ENCODE data around the gene PYROXD2. TPM values are rescaled to one million over a fixed set of nuclear protein-coding genes. Genes with fewer than 3 reads are reported as not detected.

The PYROXD2 gene
- total and polyA plus RNA-seq, 10 of the 15 experiments (the other 5 are each of a cell fraction or from before 2014, with no cell fraction given) = 4.8 to 15.8 (median 11.1) TPM

DNA sequence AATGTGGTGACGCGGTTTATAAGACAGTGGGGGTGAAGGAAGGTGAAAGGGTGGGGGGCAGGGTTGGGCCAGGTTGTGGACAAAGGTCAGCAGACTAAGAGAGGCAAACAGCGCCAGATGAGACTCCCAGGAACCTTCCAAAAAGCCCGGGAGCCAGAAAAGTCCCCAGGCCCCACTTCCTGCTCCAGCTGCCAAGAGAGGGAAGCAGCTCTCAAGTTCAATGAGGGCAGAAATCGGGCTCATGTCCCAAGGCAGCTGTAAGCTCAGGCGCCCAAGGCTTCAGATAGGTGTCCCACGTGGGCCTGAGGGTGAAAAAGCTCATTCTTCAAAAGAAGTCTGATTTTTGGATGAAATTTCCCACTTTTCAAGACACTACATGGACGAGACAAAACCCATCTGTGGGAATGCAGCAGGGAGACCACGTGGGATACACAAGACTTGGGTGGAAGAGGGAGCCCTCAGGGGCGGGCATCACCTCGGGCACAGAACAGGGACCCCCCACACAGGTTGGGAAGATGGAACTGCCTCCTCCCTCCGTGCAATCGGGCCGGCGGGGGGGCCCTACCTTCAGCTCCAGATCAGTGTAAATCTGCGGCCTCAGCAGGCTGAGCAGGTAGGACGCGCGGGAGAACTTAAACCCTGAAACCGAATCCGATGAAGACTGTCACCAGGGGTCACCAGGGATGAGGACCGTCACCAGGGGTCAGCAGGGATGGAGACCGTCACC is 7.8 kb downstream of the PYROXD2 start:
- BruUV-seq (replicated peaks) = no TSS peak
- intact Hi-C loops (cut with micrococcal nuclease; ENCODE audit: unreplicated experiment) (no loop called here), in situ Hi-C loops (cut with MboI) (no loop called here)
- ATAC-seq (no peak), DNase-seq (ENCODE audit: low read depth, low spot score) (no peak), FAIRE-seq (no peak)
- H3K9ac ChIP-seq (ENCODE audit: control insufficient read depth, insufficient read depth, low read length) = no peak overlapping the region
- 77% methylated on average over 23 of the region's 23 CpGs for WGBS (ENCODE audit: insufficient coverage, insufficient replicate concordance, low lambda C conversion rate, missing lambda C conversion rate)
- no peaks in the 10 kb centered on the region for H3K27me3 ChIP-seq (replicated peaks in 1 of 2; ENCODE audit: control insufficient read depth in 2 of 2, insufficient read depth in 2 of 2, low read length in 1 of 2)
- H3K9me3 ChIP-seq (replicated peaks; ENCODE audit: control insufficient read depth, insufficient read depth, low read length) = no peaks in the 10 kb centered on the region
- H3K36me3 ChIP-seq (ENCODE audit: control insufficient read depth in 2 of 2, insufficient read depth in 2 of 2, low read length in 1 of 2) = no peaks in the 10 kb centered on the region
- H3K4me2 ChIP-seq (ENCODE audit: control insufficient read depth, insufficient read depth) = no peak overlapping the region
- RAD21 ChIA-PET (ENCODE audit: unreplicated experiment) = no interaction called here
- SMC1A ChIA-PET (ENCODE audit: uncharacterized antibody, unreplicated experiment) = no interaction called here
- POLR2A ChIA-PET = no interaction called here
- no peak overlapping the region for H2AFZ ChIP-seq (ENCODE audit: control insufficient read depth, low read depth, low read length)
- H3K4me1 ChIP-seq (ENCODE audit: control insufficient read depth, insufficient read depth, low read length) = peaks cover 44% of the 10 kb centered on the region
- H3K27ac ChIP-seq (ENCODE audit: control insufficient read depth, insufficient read depth) = no peak overlapping the region
- no peak overlapping the region for H3K4me3 ChIP-seq
- CTCF ChIA-PET = interaction anchor here (0.5 kb wide), 1 partner anchor 391 kb away, joined by 3 read pairs; no protein-coding TSS in a partner anchor
- no peaks in the 10 kb centered on the region for H4K20me1 ChIP-seq (ENCODE audit: control insufficient read depth, insufficient read depth)
- H3K79me2 ChIP-seq (ENCODE audit: control insufficient read depth, insufficient read depth, low read length) = no peaks in the 10 kb centered on the region
- TF ChIP-seq, protein P1, sequence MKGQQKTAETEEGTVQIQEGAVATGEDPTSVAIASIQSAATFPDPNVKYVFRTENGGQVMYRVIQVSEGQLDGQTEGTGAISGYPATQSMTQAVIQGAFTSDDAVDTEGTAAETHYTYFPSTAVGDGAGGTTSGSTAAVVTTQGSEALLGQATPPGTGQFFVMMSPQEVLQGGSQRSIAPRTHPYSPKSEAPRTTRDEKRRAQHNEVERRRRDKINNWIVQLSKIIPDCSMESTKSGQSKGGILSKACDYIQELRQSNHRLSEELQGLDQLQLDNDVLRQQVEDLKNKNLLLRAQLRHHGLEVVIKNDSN (IDR thresholded peaks at IDR 0.05; ENCODE audit: borderline replicate concordance, extremely low read length, insufficient read depth, low read depth, low read length) = no peak
- TF ChIP-seq RAD51 (IDR thresholded peaks at IDR 0.05) (no peak), PML (IDR thresholded peaks at IDR 0.05; ENCODE audit: low read length) (no peak), BRCA1 (IDR thresholded peaks at IDR 0.05; ENCODE audit: low read depth, low read length) (no peak), EGR1 (IDR thresholded peaks at IDR 0.05; ENCODE audit: borderline replicate concordance in 1 of 2, low read depth in 2 of 2, low read length in 2 of 2) (no peak), RELA (IDR thresholded peaks at IDR 0.05; ENCODE audit: borderline replicate concordance, partially characterized antibody) (no peak), ETV6 (conservative IDR thresholded peaks at IDR 0.05 in 1 of 2, IDR thresholded peaks at IDR 0.05 in 1 of 2; ENCODE audit: borderline replicate concordance in 1 of 2, low read depth in 1 of 2) (no peak), CHD1 (IDR thresholded peaks at IDR 0.05; ENCODE audit: low read depth, low read length) (no peak), MTA2 (IDR thresholded peaks at IDR 0.05; ENCODE audit: low read depth) (no peak), SREBF2 (IDR thresholded peaks at IDR 0.05; ENCODE audit: low read length) (no peak)
- TF ChIP-seq, protein P2, sequence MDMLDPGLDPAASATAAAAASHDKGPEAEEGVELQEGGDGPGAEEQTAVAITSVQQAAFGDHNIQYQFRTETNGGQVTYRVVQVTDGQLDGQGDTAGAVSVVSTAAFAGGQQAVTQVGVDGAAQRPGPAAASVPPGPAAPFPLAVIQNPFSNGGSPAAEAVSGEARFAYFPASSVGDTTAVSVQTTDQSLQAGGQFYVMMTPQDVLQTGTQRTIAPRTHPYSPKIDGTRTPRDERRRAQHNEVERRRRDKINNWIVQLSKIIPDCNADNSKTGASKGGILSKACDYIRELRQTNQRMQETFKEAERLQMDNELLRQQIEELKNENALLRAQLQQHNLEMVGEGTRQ (IDR thresholded peaks at IDR 0.05; ENCODE audit: borderline replicate concordance, low read depth, low read length) = no peak
- TF ChIP-seq, protein P3, sequence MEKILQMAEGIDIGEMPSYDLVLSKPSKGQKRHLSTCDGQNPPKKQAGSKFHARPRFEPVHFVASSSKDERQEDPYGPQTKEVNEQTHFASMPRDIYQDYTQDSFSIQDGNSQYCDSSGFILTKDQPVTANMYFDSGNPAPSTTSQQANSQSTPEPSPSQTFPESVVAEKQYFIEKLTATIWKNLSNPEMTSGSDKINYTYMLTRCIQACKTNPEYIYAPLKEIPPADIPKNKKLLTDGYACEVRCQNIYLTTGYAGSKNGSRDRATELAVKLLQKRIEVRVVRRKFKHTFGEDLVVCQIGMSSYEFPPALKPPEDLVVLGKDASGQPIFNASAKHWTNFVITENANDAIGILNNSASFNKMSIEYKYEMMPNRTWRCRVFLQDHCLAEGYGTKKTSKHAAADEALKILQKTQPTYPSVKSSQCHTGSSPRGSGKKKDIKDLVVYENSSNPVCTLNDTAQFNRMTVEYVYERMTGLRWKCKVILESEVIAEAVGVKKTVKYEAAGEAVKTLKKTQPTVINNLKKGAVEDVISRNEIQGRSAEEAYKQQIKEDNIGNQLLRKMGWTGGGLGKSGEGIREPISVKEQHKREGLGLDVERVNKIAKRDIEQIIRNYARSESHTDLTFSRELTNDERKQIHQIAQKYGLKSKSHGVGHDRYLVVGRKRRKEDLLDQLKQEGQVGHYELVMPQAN (conservative IDR thresholded peaks at IDR 0.05) = no peak
- TF ChIP-seq, protein P4, sequence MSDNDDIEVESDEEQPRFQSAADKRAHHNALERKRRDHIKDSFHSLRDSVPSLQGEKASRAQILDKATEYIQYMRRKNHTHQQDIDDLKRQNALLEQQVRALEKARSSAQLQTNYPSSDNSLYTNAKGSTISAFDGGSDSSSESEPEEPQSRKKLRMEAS (IDR thresholded peaks at IDR 0.05; ENCODE audit: low read depth, low read length) = no peak
- TF ChIP-seq, protein P5, sequence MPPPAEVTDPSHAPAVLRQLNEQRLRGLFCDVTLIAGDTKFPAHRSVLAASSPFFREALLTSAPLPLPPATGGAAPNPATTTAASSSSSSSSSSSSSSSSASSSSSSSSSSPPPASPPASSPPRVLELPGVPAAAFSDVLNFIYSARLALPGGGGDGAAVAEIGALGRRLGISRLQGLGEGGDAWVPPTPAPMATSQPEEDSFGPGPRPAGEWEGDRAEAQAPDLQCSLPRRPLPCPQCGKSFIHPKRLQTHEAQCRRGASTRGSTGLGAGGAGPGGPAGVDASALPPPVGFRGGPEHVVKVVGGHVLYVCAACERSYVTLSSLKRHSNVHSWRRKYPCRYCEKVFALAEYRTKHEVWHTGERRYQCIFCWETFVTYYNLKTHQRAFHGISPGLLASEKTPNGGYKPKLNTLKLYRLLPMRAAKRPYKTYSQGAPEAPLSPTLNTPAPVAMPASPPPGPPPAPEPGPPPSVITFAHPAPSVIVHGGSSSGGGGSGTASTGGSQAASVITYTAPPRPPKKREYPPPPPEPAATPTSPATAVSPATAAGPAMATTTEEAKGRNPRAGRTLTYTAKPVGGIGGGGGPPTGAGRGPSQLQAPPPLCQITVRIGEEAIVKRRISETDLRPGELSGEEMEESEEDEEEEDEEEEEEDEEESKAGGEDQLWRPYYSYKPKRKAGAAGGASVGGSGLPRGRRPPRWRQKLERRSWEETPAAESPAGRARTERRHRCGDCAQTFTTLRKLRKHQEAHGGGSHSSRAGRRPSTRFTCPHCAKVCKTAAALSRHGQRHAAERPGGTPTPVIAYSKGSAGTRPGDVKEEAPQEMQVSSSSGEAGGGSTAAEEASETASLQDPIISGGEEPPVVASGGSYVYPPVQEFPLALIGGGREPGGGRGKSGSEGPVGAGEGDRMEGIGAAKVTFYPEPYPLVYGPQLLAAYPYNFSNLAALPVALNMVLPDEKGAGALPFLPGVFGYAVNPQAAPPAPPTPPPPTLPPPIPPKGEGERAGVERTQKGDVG (CRISPR knock-in tag; IDR thresholded peaks at IDR 0.05) = no peak

All from GM12878 (cell line).